BE2C (cell line): ENCODE data around the gene YPEL1.

Source experiments
- DNase-seq: peaks from one replicate; pipeline ENCODE4 v3.0.0-alpha.2; 2020
- H3K27me3 ChIP-seq: fragments of 250-450 bp; sonication (Bioruptor Pico); 2 replicates; pipeline ENCODE4 v1.5.1; 2020; ENCODE audit warnings: mild to moderate bottlenecking
- H3K36me3 ChIP-seq: fragments of 250-450 bp; sonication (Bioruptor Pico); 2 replicates; pipeline ENCODE4 v1.5.1; 2020; ENCODE audit warnings: mild to moderate bottlenecking
- H3K4me1 ChIP-seq: fragments of 250-450 bp; sonication (Bioruptor Pico); 2 replicates; pipeline ENCODE4 v1.5.1; 2020
- H3K4me3 ChIP-seq: 2 replicates; pipeline ENCODE4 v1.5.1; 2011; ENCODE audit warnings: low read depth, low read length
- H3K9me3 ChIP-seq: fragments of 250-450 bp; sonication (Bioruptor Pico); 2 replicates; pipeline ENCODE4 v1.5.1; 2020
- TF ChIP-seq, protein P1 (sequence below): IDR thresholded peaks from 2 replicates; pipeline ENCODE4 v1.5.1; 2012; ENCODE audit warnings: mild to moderate bottlenecking, low read depth, low read length

The YPEL1 gene

GRCh38 chr22:21691816-21692215, 43.8 kb downstream of the YPEL1 start:
- TF ChIP-seq, protein P1, sequence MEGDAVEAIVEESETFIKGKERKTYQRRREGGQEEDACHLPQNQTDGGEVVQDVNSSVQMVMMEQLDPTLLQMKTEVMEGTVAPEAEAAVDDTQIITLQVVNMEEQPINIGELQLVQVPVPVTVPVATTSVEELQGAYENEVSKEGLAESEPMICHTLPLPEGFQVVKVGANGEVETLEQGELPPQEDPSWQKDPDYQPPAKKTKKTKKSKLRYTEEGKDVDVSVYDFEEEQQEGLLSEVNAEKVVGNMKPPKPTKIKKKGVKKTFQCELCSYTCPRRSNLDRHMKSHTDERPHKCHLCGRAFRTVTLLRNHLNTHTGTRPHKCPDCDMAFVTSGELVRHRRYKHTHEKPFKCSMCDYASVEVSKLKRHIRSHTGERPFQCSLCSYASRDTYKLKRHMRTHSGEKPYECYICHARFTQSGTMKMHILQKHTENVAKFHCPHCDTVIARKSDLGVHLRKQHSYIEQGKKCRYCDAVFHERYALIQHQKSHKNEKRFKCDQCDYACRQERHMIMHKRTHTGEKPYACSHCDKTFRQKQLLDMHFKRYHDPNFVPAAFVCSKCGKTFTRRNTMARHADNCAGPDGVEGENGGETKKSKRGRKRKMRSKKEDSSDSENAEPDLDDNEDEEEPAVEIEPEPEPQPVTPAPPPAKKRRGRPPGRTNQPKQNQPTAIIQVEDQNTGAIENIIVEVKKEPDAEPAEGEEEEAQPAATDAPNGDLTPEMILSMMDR = no peak
- H3K9me3 ChIP-seq = no peaks in the 10 kb centered on the region
- peaks cover 42% of the 10 kb centered on the region for H3K36me3 ChIP-seq
- H3K4me3 ChIP-seq = no peak overlapping the region
- H3K27me3 ChIP-seq = no peaks in the 10 kb centered on the region
- no peak for DNase-seq
- H3K4me1 ChIP-seq = no peaks in the 10 kb centered on the region

- no peak for DNase-seq
- Histone ChIP-seq H3K4me3 (no peak overlapping the region), H3K27me3 (no peaks in the 10 kb centered on the region), H3K9me3 (no peaks in the 10 kb centered on the region), H3K4me1 (no peaks in the 10 kb centered on the region), H3K36me3 (peaks cover 44% of the 10 kb centered on the region)
- TF ChIP-seq, protein P1 = no peak
Observed at GRCh38 chr22:21690401-21690801, 45.2 kb downstream of the YPEL1 start.

DNA sequence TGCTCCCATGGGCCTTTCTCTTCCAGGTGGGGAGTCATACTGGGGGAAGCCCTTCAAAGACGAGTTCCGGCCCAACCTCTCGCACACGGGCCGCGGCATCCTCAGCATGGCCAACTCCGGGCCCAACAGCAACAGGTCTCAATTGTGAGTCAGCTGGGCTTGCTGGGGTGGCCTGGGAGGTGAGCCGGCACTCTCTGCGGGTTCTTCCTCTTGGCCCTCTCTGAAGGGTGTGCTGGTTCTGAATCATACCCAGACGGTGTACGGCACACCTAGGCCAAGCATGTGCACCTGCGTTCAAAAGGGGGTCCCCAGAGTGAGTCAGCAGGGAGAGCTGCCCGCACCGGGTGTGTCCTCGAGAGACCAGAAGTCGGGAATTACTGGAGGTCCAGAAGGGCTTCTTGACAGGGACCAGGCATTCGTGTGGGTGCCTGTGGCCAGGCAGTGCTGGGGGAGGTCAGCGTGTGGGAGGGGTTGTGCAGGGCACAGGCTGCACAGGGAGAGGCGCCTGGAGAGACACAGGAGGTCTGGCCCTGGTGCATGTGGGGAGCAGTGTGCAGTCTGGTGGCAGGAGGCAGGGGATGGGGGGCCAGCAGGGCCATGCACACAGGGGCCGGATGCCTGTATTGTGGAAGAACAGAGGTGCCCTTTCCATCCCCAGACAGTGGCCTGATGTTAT, 46.8 kb downstream of the YPEL1 start:
- DNase-seq = no peak

GRCh38 chr22:21688341-21688705, 47.3 kb downstream of the YPEL1 start:
- Histone ChIP-seq H3K4me3 (no peak overlapping the region), H3K36me3 (peaks cover 30% of the 10 kb centered on the region)
- TF ChIP-seq, protein P1 = no peak

More for the DNA sequence above, 46.8 kb downstream of the YPEL1 start:
- H3K9me3 ChIP-seq = no peaks in the 10 kb centered on the region
- no peaks in the 10 kb centered on the region for H3K4me1 ChIP-seq
- no peaks in the 10 kb centered on the region for H3K27me3 ChIP-seq
- H3K36me3 ChIP-seq = peaks cover 35% of the 10 kb centered on the region
- TF ChIP-seq, protein P1 = no peak
- no peak overlapping the region for H3K4me3 ChIP-seq

DNA sequence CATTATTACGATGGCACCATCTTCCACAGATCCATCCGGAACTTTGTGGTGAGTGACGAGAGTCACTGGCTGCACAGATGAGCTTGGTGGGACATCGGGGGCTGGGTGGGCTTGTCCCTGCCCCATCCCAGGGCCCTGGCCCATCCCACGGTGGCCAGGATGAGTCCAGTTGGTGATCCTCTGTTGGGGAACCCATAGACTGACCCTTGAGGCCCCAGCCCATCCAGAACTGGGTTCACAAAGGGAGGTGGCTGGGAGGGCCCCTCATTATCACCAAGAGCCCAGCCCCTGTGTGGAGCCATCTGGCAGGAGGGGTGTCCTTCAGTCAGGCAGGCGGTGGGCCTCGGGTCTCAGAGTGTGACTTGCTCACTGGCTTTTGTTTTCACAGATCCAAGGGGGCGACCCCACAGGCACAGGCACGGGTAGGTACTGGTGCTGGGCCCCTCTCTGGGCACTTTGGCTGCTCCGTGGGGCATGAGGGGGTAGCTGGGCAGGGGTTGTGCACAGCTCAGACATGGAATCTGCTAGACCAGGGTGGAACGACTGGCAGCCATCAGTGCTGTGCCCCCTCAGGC, 47.8 kb downstream of the YPEL1 start:
- Histone ChIP-seq H3K9me3 (no peaks in the 10 kb centered on the region), H3K4me3 (no peak overlapping the region), H3K4me1 (no peaks in the 10 kb centered on the region), H3K27me3 (no peaks in the 10 kb centered on the region), H3K36me3 (peaks cover 25% of the 10 kb centered on the region)
- DNase-seq = no peak
- TF ChIP-seq, protein P1 = no peak

More at GRCh38 chr22:21688341-21688705, 47.3 kb downstream of the YPEL1 start:
- DNase-seq = no peak
- Histone ChIP-seq H3K27me3 (no peaks in the 10 kb centered on the region), H3K9me3 (no peaks in the 10 kb centered on the region), H3K4me1 (no peaks in the 10 kb centered on the region)
